Measurements from ENCODE around the gene TMEM200B. TPM values are rescaled to one million over a fixed set of nuclear protein-coding genes. Genes with fewer than 3 reads are reported as not detected.

Gene TMEM200B
- total RNA-seq, 3 donors from 2014 or later: 4.5 to 21.0 (median 12.1) TPM

- H3K4me1 ChIP-seq: no peaks in the 10 kb centered on the region
- intact Hi-C loops (cut with DNase I; ENCODE audit: low total_unique reads): no loop called here
- no peaks in the 10 kb centered on the region for H3K9me3 ChIP-seq
- no peak for DNase-seq (ENCODE audit: low spot score in 2 of 2)
- H3K27ac ChIP-seq: no peak overlapping the region
- TF ChIP-seq POLR2A (IDR thresholded peaks at IDR 0.05) (no peak), CTCF (IDR thresholded peaks at IDR 0.05) (no peak), POLR2AphosphoS5 (IDR thresholded peaks at IDR 0.05) (no peak)
- H3K4me3 ChIP-seq: no peak overlapping the region
- H3K27me3 ChIP-seq: no peaks in the 10 kb centered on the region
- no peaks in the 10 kb centered on the region for H3K36me3 ChIP-seq
These were observed 22.2 kb upstream of the TMEM200B start for GRCh38 chr1:29145739-29146437.

- Histone ChIP-seq H3K4me3 (no peak overlapping the region), H3K36me3 (no peaks in the 10 kb centered on the region), H3K27me3 (no peaks in the 10 kb centered on the region), H3K27ac (no peak overlapping the region), H3K4me1 (no peaks in the 10 kb centered on the region), H3K9me3 (no peaks in the 10 kb centered on the region)
- intact Hi-C loops (cut with DNase I; ENCODE audit: low total_unique reads): no loop called here
- TF ChIP-seq POLR2A (IDR thresholded peaks at IDR 0.05) (no peak), CTCF (IDR thresholded peaks at IDR 0.05) (no peak), POLR2AphosphoS5 (IDR thresholded peaks at IDR 0.05) (no peak)
- no peak for DNase-seq (ENCODE audit: low spot score in 2 of 2)
These were observed 20.5 kb upstream of the TMEM200B start for GRCh38 chr1:29144178-29144577.

- no peak for DNase-seq (ENCODE audit: low spot score in 2 of 2)
- H3K4me1 ChIP-seq: no peaks in the 10 kb centered on the region
- no peaks in the 10 kb centered on the region for H3K36me3 ChIP-seq
- no peaks in the 10 kb centered on the region for H3K9me3 ChIP-seq
- no peak overlapping the region for H3K4me3 ChIP-seq
- TF ChIP-seq POLR2A (IDR thresholded peaks at IDR 0.05) (no peak), POLR2AphosphoS5 (IDR thresholded peaks at IDR 0.05) (no peak), CTCF (IDR thresholded peaks at IDR 0.05) (no peak)
- intact Hi-C loops (cut with DNase I; ENCODE audit: low total_unique reads): no loop called here
- no peak overlapping the region for H3K27ac ChIP-seq
- H3K27me3 ChIP-seq: no peaks in the 10 kb centered on the region
These were observed 19.0 kb upstream of the TMEM200B start for GRCh38 chr1:29142714-29143113.

GRCh38 chr1:29136391-29136915 is 12.8 kb upstream of the TMEM200B start:
- H3K27me3 ChIP-seq: no peaks in the 10 kb centered on the region
- H3K36me3 ChIP-seq: no peaks in the 10 kb centered on the region
- H3K4me1 ChIP-seq: no peaks in the 10 kb centered on the region
- no peak overlapping the region for H3K27ac ChIP-seq
- TF ChIP-seq POLR2AphosphoS5 (IDR thresholded peaks at IDR 0.05) (no peak), POLR2A (IDR thresholded peaks at IDR 0.05) (no peak), CTCF (IDR thresholded peaks at IDR 0.05) (no peak)
- H3K4me3 ChIP-seq: no peak overlapping the region
- intact Hi-C loops (cut with DNase I; ENCODE audit: low total_unique reads): no loop called here
- DNase-seq (ENCODE audit: low spot score in 2 of 2): no peak
- H3K9me3 ChIP-seq: no peaks in the 10 kb centered on the region

GRCh38 chr1:29134695-29135028 is 11.0 kb upstream of the TMEM200B start:
- no peak overlapping the region for H3K27ac ChIP-seq
- H3K36me3 ChIP-seq: no peaks in the 10 kb centered on the region
- DNase-seq (ENCODE audit: low spot score in 2 of 2): no peak
- intact Hi-C loops (cut with DNase I; ENCODE audit: low total_unique reads): no loop called here
- no peak overlapping the region for H3K4me3 ChIP-seq
- no peaks in the 10 kb centered on the region for H3K4me1 ChIP-seq
- H3K27me3 ChIP-seq: no peaks in the 10 kb centered on the region
- H3K9me3 ChIP-seq: no peaks in the 10 kb centered on the region
- TF ChIP-seq POLR2A (IDR thresholded peaks at IDR 0.05) (no peak), POLR2AphosphoS5 (IDR thresholded peaks at IDR 0.05) (no peak), CTCF (IDR thresholded peaks at IDR 0.05) (no peak)
